Liver (tissue), 3 donors: ENCODE data around the gene PATZ1.

Experiments
- CTCF ChIP-seq: fragments of 150-350 bp; IDR thresholded peaks from 2 replicates; pipeline ENCODE4 v1.5.1; 2017; ENCODE audit warnings: improper control_type of control experiment, low read depth, low read length; ENCODE audit not compliant: missing input control
- GABPA ChIP-seq, 2 donors: IDR thresholded peaks in 1 of 2; conservative IDR thresholded peaks in 1 of 2; 2 replicates each; pipeline ENCODE4 v1.6.1; 2016; ENCODE audit warnings: antibody characterized with exemption in 2 of 2, mild to moderate bottlenecking in 1 of 2, moderate library complexity in 1 of 2
- RXRA ChIP-seq, 2 donors: IDR thresholded peaks; 2 replicates each; pipeline ENCODE4 v1.6.1; 2017 to 2018; ENCODE audit warnings: antibody characterized with exemption in 2 of 2, mild to moderate bottlenecking in 1 of 2
- TF ChIP-seq, protein P1 (sequence below): IDR thresholded peaks from 2 replicates; pipeline ENCODE4 v1.6.1; 2016; ENCODE audit warnings: antibody characterized with exemption
- donor health status: healthy.
- donor health status: healthy.

DNA sequence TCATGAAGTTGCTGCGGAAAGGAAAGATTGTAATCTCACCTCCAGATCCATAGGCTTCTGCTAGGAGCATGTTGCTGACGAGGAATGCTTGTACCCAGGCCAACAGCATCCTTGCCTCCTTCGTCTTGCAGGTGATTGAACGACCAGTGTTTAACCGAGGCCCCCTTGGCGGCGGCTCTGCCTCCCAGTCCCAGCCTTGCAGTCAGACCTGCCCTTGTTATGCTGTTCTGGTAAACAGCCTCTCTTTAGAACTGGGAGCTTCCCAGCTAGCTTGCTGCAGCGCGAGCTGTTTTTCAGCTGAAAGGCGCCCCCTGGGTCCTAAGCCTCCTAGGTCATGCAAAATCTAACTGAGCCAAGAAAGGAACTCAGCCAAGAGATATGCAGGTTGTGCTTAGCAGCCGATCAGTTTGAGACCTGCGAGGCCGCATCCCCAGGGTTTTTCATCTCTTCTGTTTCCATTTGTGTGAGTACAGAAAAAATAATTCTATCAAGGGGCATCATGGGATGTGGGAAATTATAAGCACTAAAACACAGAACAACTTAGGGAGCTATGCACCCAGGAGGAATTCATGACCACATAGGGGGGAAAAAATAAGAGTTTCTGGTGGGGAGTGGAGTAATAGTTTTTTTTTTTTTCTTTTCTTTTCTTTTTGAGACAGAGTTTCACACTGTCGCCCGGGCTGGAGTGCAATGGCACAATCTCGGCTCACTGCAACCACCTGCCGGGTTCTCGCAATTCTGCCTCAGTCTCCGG is 53.7 kb downstream of the PATZ1 start, which contains the start of gene PIK3IP1:
- TF ChIP-seq CTCF (peak; percentile 43), RXRA (IDR thresholded peaks at IDR 0.05) (peak; percentile 52 to 57), GABPA (IDR thresholded peaks at IDR 0.05 in 1 of 2, conservative IDR thresholded peaks at IDR 0.05 in 1 of 2) (peak in 1 of 2 donors; percentile 31)
- TF ChIP-seq, protein P1, sequence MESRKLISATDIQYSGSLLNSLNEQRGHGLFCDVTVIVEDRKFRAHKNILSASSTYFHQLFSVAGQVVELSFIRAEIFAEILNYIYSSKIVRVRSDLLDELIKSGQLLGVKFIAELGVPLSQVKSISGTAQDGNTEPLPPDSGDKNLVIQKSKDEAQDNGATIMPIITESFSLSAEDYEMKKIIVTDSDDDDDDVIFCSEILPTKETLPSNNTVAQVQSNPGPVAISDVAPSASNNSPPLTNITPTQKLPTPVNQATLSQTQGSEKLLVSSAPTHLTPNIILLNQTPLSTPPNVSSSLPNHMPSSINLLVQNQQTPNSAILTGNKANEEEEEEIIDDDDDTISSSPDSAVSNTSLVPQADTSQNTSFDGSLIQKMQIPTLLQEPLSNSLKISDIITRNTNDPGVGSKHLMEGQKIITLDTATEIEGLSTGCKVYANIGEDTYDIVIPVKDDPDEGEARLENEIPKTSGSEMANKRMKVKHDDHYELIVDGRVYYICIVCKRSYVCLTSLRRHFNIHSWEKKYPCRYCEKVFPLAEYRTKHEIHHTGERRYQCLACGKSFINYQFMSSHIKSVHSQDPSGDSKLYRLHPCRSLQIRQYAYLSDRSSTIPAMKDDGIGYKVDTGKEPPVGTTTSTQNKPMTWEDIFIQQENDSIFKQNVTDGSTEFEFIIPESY, result no peak
